GM10266 (cell line): ENCODE results near the gene BACH2.

Experiments used
- DNase-seq: peaks from one replicate; pipeline ENCODE4 v3.0.0; 2012; ENCODE audit errors: extremely low spot score
- CTCF ChIP-seq: IDR thresholded peaks from 2 replicates; pipeline ENCODE4 v1.5.1; 2012; ENCODE audit warnings: mild to moderate bottlenecking, low read depth; ENCODE audit not compliant: control insufficient read depth, insufficient read depth; ENCODE audit errors: missing control alignments

BACH2 gene

GRCh38 chr6:90180526-90180925, 116.1 kb downstream of the BACH2 start:
- DNase-seq = no peak

DNA sequence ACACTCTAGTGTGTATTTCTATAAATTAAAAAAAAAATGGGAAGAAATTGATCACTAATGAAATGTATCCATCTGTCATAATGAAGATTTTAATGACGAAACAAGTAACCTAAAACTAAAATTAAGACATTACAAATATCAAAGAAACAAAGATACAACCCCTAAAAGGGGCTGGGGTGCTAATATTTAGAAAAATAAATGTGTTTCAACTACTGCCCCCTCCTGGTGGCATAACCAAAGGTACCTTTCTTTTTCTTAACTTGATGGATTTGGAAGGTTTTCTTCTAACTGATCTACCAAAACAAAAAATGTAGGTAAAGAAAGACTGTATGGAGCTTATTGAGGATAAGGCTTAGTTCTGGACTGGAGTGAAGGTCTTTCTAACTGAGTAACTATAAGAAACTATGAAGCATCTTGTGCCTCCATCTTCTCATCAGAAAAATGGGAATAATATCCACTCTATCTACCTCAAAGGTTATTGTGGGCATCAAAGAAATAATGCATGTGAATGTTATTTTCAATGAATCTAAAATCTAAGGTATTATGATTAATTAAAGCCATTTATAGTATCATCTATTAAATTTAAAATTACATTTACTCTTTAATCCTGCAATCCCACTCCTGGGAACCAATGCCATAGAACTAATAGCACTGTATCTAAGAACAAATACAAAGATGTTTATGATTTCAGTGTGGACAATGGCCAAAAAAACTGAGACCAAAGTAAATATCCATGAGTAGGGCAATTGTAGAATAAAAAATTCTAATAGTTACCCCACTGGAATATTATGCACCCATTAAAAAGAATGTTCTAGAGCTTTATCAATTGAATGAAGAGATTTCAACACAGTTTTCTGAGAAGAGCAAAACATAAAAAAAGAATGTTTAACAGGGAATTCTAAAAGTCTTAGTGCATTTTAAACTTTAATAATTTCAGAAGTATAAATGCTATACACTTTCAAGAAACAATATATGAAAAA, 117.2 kb downstream of the BACH2 start:
- no peak for TF ChIP-seq CTCF
- DNase-seq = no peak

More at GRCh38 chr6:90180526-90180925, 116.1 kb downstream of the BACH2 start:
- TF ChIP-seq CTCF = no peak

GRCh38 chr6:90178384-90178855, 118.2 kb downstream of the BACH2 start:
- DNase-seq = no peak
- no peak for TF ChIP-seq CTCF

DNA sequence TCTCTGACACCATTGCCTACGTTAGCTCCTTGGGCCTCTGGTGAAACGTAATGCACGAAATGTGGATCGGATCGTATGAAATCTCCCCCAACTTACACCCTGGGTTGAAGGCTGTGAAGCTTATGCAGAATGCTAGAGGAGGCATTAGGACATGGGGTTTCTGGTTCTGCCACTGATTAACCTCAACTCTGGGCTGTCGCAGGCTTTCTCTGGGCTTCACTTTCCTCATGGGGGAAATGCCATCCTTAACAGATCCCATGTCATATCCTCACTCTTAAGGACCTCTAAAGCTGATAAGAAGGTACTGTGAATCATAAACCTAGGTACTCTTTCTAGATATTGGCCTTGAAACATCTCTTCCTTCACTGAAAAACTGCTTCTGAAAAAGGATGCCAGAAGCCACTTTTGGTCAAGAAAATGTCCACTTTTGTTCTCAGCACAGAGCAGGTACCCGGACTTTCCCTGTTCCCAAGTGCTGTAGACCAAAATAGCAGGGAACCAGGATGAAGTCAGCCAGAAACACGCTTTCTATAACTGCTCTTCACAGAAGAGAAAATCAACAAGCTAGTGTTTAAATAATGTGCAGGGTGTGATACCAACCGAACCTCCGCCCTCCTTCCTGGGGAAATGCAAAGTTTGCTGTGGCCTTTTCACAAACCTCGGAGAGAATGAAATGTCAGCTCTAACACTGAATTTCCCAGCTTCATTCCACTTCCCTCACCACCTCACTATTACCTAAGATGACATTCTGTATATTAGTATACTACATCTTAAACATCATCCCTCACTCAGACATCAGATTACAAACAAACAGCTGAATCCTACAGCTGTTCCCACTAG, 118.9 kb downstream of the BACH2 start:
- TF ChIP-seq CTCF = no peak
- no peak for DNase-seq

- TF ChIP-seq CTCF = no peak
- no peak for DNase-seq
These were observed 120.8 kb downstream of the BACH2 start for GRCh38 chr6:90175627-90176538.

- no peak for TF ChIP-seq CTCF
These were observed 123.2 kb downstream of the BACH2 start for GRCh38 chr6:90173262-90173925.

More at GRCh38 chr6:90173262-90173925, 123.2 kb downstream of the BACH2 start:
- no peak for DNase-seq
